ENCODE measurements around the gene CCR7.

GRCh38 chr17:40548491-40548981 lies 16.7 kb downstream of the CCR7 start:
- no peak for TF ChIP-seq CTCF (IDR thresholded peaks at IDR 0.05 in 8 of 11, conservative IDR thresholded peaks at IDR 0.05 in 3 of 11)
- TF ChIP-seq POLR2A (IDR thresholded peaks at IDR 0.05) = no peak

Data from spleen (tissue), 7 donors.